Neural cell (in vitro differentiated cells): ENCODE results near the gene RNGTT. TPM values are rescaled to one million over a fixed set of nuclear protein-coding genes. Genes with fewer than 3 reads are reported as not detected.
"Not testable (repeated sequence)": the region's sequence is repeated elsewhere in the genome, so short reads cannot be mapped to it uniquely, and the experiment has no call there.

Experiments used
- H2AFZ ChIP-seq: fragments of 200-600, 300-800 bp; sonication (generic), shearing (Covaris generic); 2 replicates; pipeline ENCODE4 v1.6.0; 2014; ENCODE audit warnings: low read depth, mild to moderate bottlenecking, antibody characterized with exemption, low read length, moderate library complexity
- H3F3A ChIP-seq: fragments of 200-600 bp; shearing (Covaris generic); 2 replicates; pipeline ENCODE4 v1.6.1; 2016; ENCODE audit warnings: mild to moderate bottlenecking, moderate library complexity, mixed read lengths, antibody characterized with exemption, low read length; ENCODE audit not compliant: insufficient read depth, poor library complexity, severe bottlenecking
- H3K27ac ChIP-seq: fragments of 200-600, 300-800 bp; sonication (generic), shearing (Covaris generic); 2 replicates; pipeline ENCODE4 v1.5.1; 2014; ENCODE audit warnings: mild to moderate bottlenecking, low read length, moderate library complexity
- H3K27me3 ChIP-seq: fragments of 300-800, 200-600 bp; sonication (generic), shearing (Covaris generic); 2 replicates; pipeline ENCODE4 v1.6.0; 2014; ENCODE audit warnings: mild to moderate bottlenecking, low read depth, low read length, moderate library complexity; ENCODE audit not compliant: insufficient read depth
- H3K36me3 ChIP-seq: fragments of 300-800, 200-600 bp; sonication (generic), shearing (Covaris generic); 2 replicates; pipeline ENCODE4 v1.5.1; 2014; ENCODE audit warnings: mild to moderate bottlenecking, antibody characterized with exemption, low read length, moderate library complexity; ENCODE audit not compliant: insufficient read depth
- H3K4me2 ChIP-seq: fragments of 300-800, 200-600 bp; sonication (generic), shearing (Covaris generic); 2 replicates; pipeline ENCODE4 v1.6.0; 2014; ENCODE audit warnings: mild to moderate bottlenecking, low read length
- H3K4me3 ChIP-seq: fragments of 300-800, 200-600 bp; sonication (generic), shearing (Covaris generic); 2 replicates; pipeline ENCODE4 v1.5.1; 2014; ENCODE audit warnings: mild to moderate bottlenecking, low read length, moderate library complexity
- H3K79me2 ChIP-seq: fragments of 200-600 bp; shearing (Covaris generic); replicated peaks from 2 replicates; pipeline ENCODE4 v1.6.0; 2014; ENCODE audit warnings: mild to moderate bottlenecking, low read length, moderate library complexity; ENCODE audit not compliant: insufficient read depth
- H3K9ac ChIP-seq: fragments of 300-800, 200-600 bp; sonication (generic), shearing (Covaris generic); 2 replicates; pipeline ENCODE4 v1.6.1; 2016; ENCODE audit warnings: mild to moderate bottlenecking, low read length, mixed read lengths
- H3K9me2 ChIP-seq: fragments of 200-600 bp; shearing (Covaris generic); 2 replicates; pipeline ENCODE4 v1.6.1; 2016; ENCODE audit warnings: mild to moderate bottlenecking, low read length, mixed read lengths; ENCODE audit not compliant: insufficient read depth
- H3K9me3 ChIP-seq: fragments of 200-600, 300-800 bp; sonication (generic), shearing (Covaris generic); 2 replicates; pipeline ENCODE4 v1.6.1; 2016; ENCODE audit warnings: mild to moderate bottlenecking, mixed run types, low read length, moderate library complexity, mixed read lengths
- H4K20me1 ChIP-seq: fragments of 200-600 bp; shearing (Covaris generic); 2 replicates; pipeline ENCODE4 v1.6.1; 2016; ENCODE audit warnings: mild to moderate bottlenecking, mixed run types; ENCODE audit not compliant: insufficient read depth
- EP300 ChIP-seq: fragments of 450-650 bp; conservative IDR thresholded peaks from 2 replicates; pipeline ENCODE4 v1.6.1; 2014; ENCODE audit warnings: antibody characterized with exemption, mild to moderate bottlenecking, moderate library complexity; ENCODE audit not compliant: poor library complexity, severe bottlenecking
- EZH2 ChIP-seq: fragments of 200-600, 300-800 bp; shearing (Covaris generic), sonication (generic); IDR thresholded peaks from 2 replicates; pipeline ENCODE4 v1.6.1; 2014; ENCODE audit warnings: antibody characterized with exemption, low read length, borderline replicate concordance, mild to moderate bottlenecking; ENCODE audit not compliant: insufficient read depth, poor library complexity, severe bottlenecking
- MXI1 ChIP-seq: fragments of 450-650 bp; conservative IDR thresholded peaks from 2 replicates; pipeline ENCODE4 v1.6.1; 2014; ENCODE audit warnings: antibody characterized with exemption, mild to moderate bottlenecking; ENCODE audit not compliant: poor library complexity, severe bottlenecking
- POLR2AphosphoS5 ChIP-seq: IDR thresholded peaks from 2 replicates; pipeline ENCODE4 v1.6.1; 2012
- RAD21 ChIP-seq: fragments of 450-650 bp; conservative IDR thresholded peaks from 2 replicates; pipeline ENCODE4 v1.6.1; 2014; ENCODE audit warnings: antibody characterized with exemption, mild to moderate bottlenecking, moderate library complexity
- SMC3 ChIP-seq: fragments of 450-650 bp; conservative IDR thresholded peaks from 2 replicates; pipeline ENCODE4 v1.6.1; 2014; ENCODE audit warnings: antibody characterized with exemption, mild to moderate bottlenecking, moderate library complexity; ENCODE audit not compliant: poor library complexity
- TAF1 ChIP-seq: IDR thresholded peaks from 2 replicates; pipeline ENCODE4 v1.6.1; 2012; ENCODE audit warnings: low read depth
- polyA plus RNA-seq: library from polyadenylated mRNA; depleted of rRNA; stranded (reverse); fragments of >200 nt; gene quantifications from 2 replicates; pipeline ENCODE4 v1.2.3, GENCODE V29; 2014
- TF ChIP-seq, protein P1 (sequence below): fragments of 450-650 bp; IDR thresholded peaks from 2 replicates; pipeline ENCODE4 v1.5.1; 2014; ENCODE audit warnings: antibody characterized with exemption, mild to moderate bottlenecking, moderate library complexity; ENCODE audit not compliant: poor library complexity, severe bottlenecking
- TF ChIP-seq, protein P2 (sequence below): IDR thresholded peaks from 2 replicates; pipeline ENCODE4 v1.6.1; 2012; ENCODE audit warnings: borderline replicate concordance

The RNGTT gene
- polyA plus RNA-seq, 1 donor from 2014 or later = 28.3 TPM

DNA sequence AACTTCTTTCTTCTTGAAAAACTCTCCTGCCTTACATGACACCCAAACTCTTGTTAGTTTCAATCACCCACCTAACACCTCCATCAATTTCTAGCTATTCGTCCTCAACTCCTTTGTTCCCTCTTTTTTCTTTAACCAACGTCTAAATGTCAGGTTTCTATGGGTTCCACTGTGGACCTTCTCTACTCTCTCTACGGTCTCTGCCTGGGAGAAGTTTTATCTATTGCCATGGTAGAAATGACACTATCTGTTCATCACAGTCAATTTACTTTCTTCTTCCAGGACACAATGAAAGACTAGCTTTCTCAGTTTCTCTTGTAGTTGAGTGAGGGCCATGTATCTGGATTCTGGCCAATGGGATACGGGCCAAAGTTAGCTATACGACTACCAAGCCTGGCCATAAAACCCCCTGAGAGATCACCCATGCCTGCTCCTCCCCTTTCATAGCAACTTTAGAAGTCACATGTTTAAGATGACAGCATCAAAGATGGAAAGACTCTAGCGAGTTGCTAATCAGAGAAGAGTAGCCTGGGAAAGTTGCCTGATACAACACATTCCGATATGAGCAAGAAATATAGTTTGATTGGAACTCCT lies 17.9 kb downstream of the RNGTT start:
- H3K4me3 ChIP-seq = no peak overlapping the region
- H3K79me2 ChIP-seq = peaks cover 21% of the 10 kb centered on the region

DNA sequence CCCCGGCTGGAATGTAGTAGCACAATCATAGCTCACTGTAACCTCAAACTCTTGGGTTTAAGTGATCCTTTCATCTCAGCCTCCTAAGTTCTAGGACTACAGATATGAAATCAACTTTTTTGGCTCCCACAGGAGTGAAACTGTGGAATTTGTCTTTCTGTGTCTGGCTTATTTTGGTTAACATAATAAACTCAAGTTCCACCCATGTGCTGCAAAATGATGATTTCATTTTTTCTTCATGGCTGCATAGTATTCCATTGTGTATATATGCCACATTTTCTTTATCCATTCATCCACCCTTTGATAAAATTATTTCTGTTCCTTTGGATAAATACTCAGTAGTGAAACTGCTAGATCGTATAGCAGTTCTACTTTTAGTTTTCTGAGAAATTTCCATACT lies 29.9 kb downstream of the RNGTT start:
- Histone ChIP-seq H3F3A (no peaks in the 10 kb centered on the region), H2AFZ (no peak overlapping the region), H3K79me2 (no peaks in the 10 kb centered on the region), H4K20me1 (no peaks in the 10 kb centered on the region), H3K27ac (no peak overlapping the region), H3K4me2 (no peak overlapping the region), H3K9me3 (no peaks in the 10 kb centered on the region), H3K4me3 (no peak overlapping the region), H3K27me3 (no peaks in the 10 kb centered on the region), H3K9me2 (no peaks in the 10 kb centered on the region), H3K36me3 (peaks cover 7% of the 10 kb centered on the region), H3K9ac (no peak overlapping the region)
- TF ChIP-seq EZH2 (no peak), SMC3 (no peak)

More for the DNA sequence above, 17.9 kb downstream of the RNGTT start:
- H2AFZ ChIP-seq = no peak overlapping the region
- no peaks in the 10 kb centered on the region for H3K9me2 ChIP-seq
- no peaks in the 10 kb centered on the region for H3F3A ChIP-seq
- TF ChIP-seq EP300 = no peak
- TF ChIP-seq MXI1 = no peak
- TF ChIP-seq POLR2AphosphoS5 = no peak
- TF ChIP-seq RAD21 = no peak
- TF ChIP-seq EZH2 = no peak
- TF ChIP-seq, protein P1, sequence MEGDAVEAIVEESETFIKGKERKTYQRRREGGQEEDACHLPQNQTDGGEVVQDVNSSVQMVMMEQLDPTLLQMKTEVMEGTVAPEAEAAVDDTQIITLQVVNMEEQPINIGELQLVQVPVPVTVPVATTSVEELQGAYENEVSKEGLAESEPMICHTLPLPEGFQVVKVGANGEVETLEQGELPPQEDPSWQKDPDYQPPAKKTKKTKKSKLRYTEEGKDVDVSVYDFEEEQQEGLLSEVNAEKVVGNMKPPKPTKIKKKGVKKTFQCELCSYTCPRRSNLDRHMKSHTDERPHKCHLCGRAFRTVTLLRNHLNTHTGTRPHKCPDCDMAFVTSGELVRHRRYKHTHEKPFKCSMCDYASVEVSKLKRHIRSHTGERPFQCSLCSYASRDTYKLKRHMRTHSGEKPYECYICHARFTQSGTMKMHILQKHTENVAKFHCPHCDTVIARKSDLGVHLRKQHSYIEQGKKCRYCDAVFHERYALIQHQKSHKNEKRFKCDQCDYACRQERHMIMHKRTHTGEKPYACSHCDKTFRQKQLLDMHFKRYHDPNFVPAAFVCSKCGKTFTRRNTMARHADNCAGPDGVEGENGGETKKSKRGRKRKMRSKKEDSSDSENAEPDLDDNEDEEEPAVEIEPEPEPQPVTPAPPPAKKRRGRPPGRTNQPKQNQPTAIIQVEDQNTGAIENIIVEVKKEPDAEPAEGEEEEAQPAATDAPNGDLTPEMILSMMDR = no peak
- no peak for TF ChIP-seq SMC3
- TF ChIP-seq TAF1 = no peak
- TF ChIP-seq, protein P2, sequence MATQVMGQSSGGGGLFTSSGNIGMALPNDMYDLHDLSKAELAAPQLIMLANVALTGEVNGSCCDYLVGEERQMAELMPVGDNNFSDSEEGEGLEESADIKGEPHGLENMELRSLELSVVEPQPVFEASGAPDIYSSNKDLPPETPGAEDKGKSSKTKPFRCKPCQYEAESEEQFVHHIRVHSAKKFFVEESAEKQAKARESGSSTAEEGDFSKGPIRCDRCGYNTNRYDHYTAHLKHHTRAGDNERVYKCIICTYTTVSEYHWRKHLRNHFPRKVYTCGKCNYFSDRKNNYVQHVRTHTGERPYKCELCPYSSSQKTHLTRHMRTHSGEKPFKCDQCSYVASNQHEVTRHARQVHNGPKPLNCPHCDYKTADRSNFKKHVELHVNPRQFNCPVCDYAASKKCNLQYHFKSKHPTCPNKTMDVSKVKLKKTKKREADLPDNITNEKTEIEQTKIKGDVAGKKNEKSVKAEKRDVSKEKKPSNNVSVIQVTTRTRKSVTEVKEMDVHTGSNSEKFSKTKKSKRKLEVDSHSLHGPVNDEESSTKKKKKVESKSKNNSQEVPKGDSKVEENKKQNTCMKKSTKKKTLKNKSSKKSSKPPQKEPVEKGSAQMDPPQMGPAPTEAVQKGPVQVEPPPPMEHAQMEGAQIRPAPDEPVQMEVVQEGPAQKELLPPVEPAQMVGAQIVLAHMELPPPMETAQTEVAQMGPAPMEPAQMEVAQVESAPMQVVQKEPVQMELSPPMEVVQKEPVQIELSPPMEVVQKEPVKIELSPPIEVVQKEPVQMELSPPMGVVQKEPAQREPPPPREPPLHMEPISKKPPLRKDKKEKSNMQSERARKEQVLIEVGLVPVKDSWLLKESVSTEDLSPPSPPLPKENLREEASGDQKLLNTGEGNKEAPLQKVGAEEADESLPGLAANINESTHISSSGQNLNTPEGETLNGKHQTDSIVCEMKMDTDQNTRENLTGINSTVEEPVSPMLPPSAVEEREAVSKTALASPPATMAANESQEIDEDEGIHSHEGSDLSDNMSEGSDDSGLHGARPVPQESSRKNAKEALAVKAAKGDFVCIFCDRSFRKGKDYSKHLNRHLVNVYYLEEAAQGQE = no peak
- no peak overlapping the region for H3K27ac ChIP-seq
- H3K4me2 ChIP-seq = no peak overlapping the region
- H3K36me3 ChIP-seq = no peaks in the 10 kb centered on the region
- H3K9me3 ChIP-seq = no peaks in the 10 kb centered on the region
- no peaks in the 10 kb centered on the region for H3K27me3 ChIP-seq
- no peak overlapping the region for H3K9ac ChIP-seq
- no peaks in the 10 kb centered on the region for H4K20me1 ChIP-seq

DNA sequence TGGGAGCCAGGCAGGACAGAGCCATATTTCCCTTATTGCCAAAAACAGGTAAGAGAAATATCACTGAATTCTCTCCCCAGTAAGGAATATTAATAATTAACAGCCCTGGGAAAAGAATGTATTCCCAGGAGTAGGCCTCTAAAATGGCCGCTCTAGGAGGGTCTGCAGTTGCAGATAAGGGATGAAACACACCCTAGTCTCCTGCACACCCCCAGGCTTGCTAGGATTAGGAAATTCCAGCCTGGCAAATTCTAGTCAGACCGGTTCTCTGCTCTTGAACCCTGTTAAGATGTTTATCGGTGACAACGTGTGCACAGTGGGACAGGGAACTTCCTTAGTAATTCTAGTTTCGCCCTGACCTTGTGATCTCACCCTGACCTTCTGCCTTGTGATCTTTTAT lies 31.4 kb downstream of the RNGTT start:
- not testable (repeated sequence) for H3K9me3 ChIP-seq, H3F3A ChIP-seq, H3K27me3 ChIP-seq, H2AFZ ChIP-seq, H4K20me1 ChIP-seq, H3K9ac ChIP-seq, H3K4me2 ChIP-seq, H3K27ac ChIP-seq, H3K9me2 ChIP-seq, H3K79me2 ChIP-seq, H3K36me3 ChIP-seq, H3K4me3 ChIP-seq
